NCI-H748 (cell line): ENCODE data around the gene LRRC4.

ENCODE experiments used
- DNase-seq: peaks from one replicate; lab custom pipeline; 2025; ENCODE audit not compliant: unreplicated experiment; lab: John Stamatoyannopoulos, UW

Gene LRRC4

GRCh38 chr7:127981965-127982364 is 49.3 kb downstream of the LRRC4 start:
- no peak for DNase-seq

- DNase-seq: no peak
Observed at GRCh38 chr7:127980901-127981300, 50.3 kb downstream of the LRRC4 start.

- DNase-seq: no peak
Observed at GRCh38 chr7:127979728-127980126, 51.5 kb downstream of the LRRC4 start.

- DNase-seq: no peak
Observed at GRCh38 chr7:127979113-127979727, 52.0 kb downstream of the LRRC4 start.

GRCh38 chr7:127978421-127978820 is 52.8 kb downstream of the LRRC4 start:
- no peak for DNase-seq
